Measurements from ENCODE around the gene PEX11B. TPM values are rescaled to one million over a fixed set of nuclear protein-coding genes. Genes with fewer than 3 reads are reported as not detected.

PEX11B gene
- total RNA-seq, 1 experiment from 2014 or later = 16.1 TPM

- Mint-ChIP-seq H3K4me3 (ENCODE audit: unreplicated experiment) (peak within 1 kb of the TSS; percentile 68), H3K36me3 (ENCODE audit: insufficient read depth, unreplicated experiment) (no peaks in the 10 kb centered on the region), H3K9me3 (ENCODE audit: unreplicated experiment) (no peaks in the 10 kb centered on the region), H3K4me1 (ENCODE audit: low read depth, unreplicated experiment) (peaks cover 20% of the 10 kb centered on the region), H3K27ac (ENCODE audit: unreplicated experiment) (no peak within 1 kb of the TSS), H3K27me3 (ENCODE audit: insufficient read depth, unreplicated experiment) (peaks cover 14% of the 10 kb centered on the region)
- Histone ChIP-seq H3K4me3 (ENCODE audit: low read depth, low read length) (peak within 1 kb of the TSS; percentile 46), H3K4me1 (peaks cover 21% of the 10 kb centered on the region), H3K9me3 (no peaks in the 10 kb centered on the region), H3K27me3 (replicated peaks; ENCODE audit: control insufficient read depth, insufficient read depth, low read length) (no peaks in the 10 kb centered on the region; the same call in 1 of the 2 replicates), H3K36me3 (ENCODE audit: control insufficient read depth, insufficient read depth, low read length) (no peaks in the 10 kb centered on the region)
- POLR2A ChIA-PET = interaction anchor here (0.6 to 2.4 kb wide), 5 partner anchors 31 to 98 kb away, joined by 3 to 14 read pairs (median 3); partner anchors contain the start of genes PIAS3 and RBM8A
- intact Hi-C loops (cut with micrococcal nuclease; ENCODE audit: unreplicated experiment) = no loop called here
- peak; percentile 91 to 92 for DNase-seq
- CTCF ChIA-PET = interaction anchor here (1.0 to 2.1 kb wide), 8 partner anchors 19 to 112 kb away, joined by 3 to 15 read pairs (median 4); partner anchors contain the start of genes NUDT17 and RBM8A
- TF ChIP-seq CTCF (IDR thresholded peaks at IDR 0.05; ENCODE audit: insufficient read depth in 1 of 2, low read depth in 1 of 2, low read length in 1 of 2, severe bottlenecking in 1 of 2, unreplicated experiment in 1 of 2) = no peak
- no TSS peak for BruUV-seq (replicated peaks)
Measured at GRCh38 chr1:145957443-145958319, 39.2 kb upstream of the PEX11B start, which contains the start of gene LIX1L. Gene LIX1L (minus strand): TSS chr1:145958017. CDS start chr1:145957927, 90 bp downstream.

- POLR2A ChIA-PET = interaction anchor here (2.4 kb wide), 1 partner anchor 30 kb away, joined by 14 read pairs; the partner anchor contains the start of gene RBM8A
- H3K9me3 Mint-ChIP-seq (ENCODE audit: unreplicated experiment) = no peaks in the 10 kb centered on the region
- H3K27me3 Mint-ChIP-seq (ENCODE audit: insufficient read depth, unreplicated experiment) = peaks cover 13% of the 10 kb centered on the region
- no peak for DNase-seq
- H3K4me3 ChIP-seq (ENCODE audit: low read depth, low read length) = peak overlapping the region; percentile 46
- H3K27ac Mint-ChIP-seq (ENCODE audit: unreplicated experiment) = no peak overlapping the region
- no peaks in the 10 kb centered on the region for H3K9me3 ChIP-seq
- no peaks in the 10 kb centered on the region for H3K36me3 Mint-ChIP-seq (ENCODE audit: insufficient read depth, unreplicated experiment)
- CTCF ChIA-PET = interaction anchor here (1.0 to 2.1 kb wide), 3 partner anchors 20 to 78 kb away, joined by 3 to 15 read pairs (median 5); partner anchors contain the start of gene RBM8A
- intact Hi-C loops (cut with micrococcal nuclease; ENCODE audit: unreplicated experiment) = no loop called here
- H3K4me1 ChIP-seq = peaks cover 20% of the 10 kb centered on the region
- BruUV-seq (replicated peaks) = no TSS peak
- no peaks in the 10 kb centered on the region for H3K36me3 ChIP-seq (ENCODE audit: control insufficient read depth, insufficient read depth, low read length)
- H3K27me3 ChIP-seq (replicated peaks; ENCODE audit: control insufficient read depth, insufficient read depth, low read length) = no peaks in the 10 kb centered on the region; the same call in 1 of the 2 replicates
- H3K4me3 Mint-ChIP-seq (ENCODE audit: unreplicated experiment) = peak overlapping the region; percentile 68
- TF ChIP-seq CTCF (IDR thresholded peaks at IDR 0.05; ENCODE audit: insufficient read depth in 1 of 2, low read depth in 1 of 2, low read length in 1 of 2, severe bottlenecking in 1 of 2, unreplicated experiment in 1 of 2) = no peak
- peaks cover 15% of the 10 kb centered on the region for H3K4me1 Mint-ChIP-seq (ENCODE audit: low read depth, unreplicated experiment)
Measured at GRCh38 chr1:145956781-145957442, 38.4 kb upstream of the PEX11B start.

GRCh38 chr1:145956361-145956760, 37.8 kb upstream of the PEX11B start:
- Histone ChIP-seq H3K4me1 (peaks cover 20% of the 10 kb centered on the region), H3K9me3 (no peaks in the 10 kb centered on the region), H3K27me3 (replicated peaks; ENCODE audit: control insufficient read depth, insufficient read depth, low read length) (no peaks in the 10 kb centered on the region), H3K4me3 (ENCODE audit: low read depth, low read length) (no peak overlapping the region), H3K36me3 (ENCODE audit: control insufficient read depth, insufficient read depth, low read length) (no peaks in the 10 kb centered on the region)
- Mint-ChIP-seq H3K27me3 (ENCODE audit: insufficient read depth, unreplicated experiment) (peaks cover 13% of the 10 kb centered on the region), H3K4me1 (ENCODE audit: low read depth, unreplicated experiment) (peaks cover 15% of the 10 kb centered on the region), H3K36me3 (ENCODE audit: insufficient read depth, unreplicated experiment) (no peaks in the 10 kb centered on the region), H3K27ac (ENCODE audit: unreplicated experiment) (no peak overlapping the region), H3K4me3 (ENCODE audit: unreplicated experiment) (no peak overlapping the region), H3K9me3 (ENCODE audit: unreplicated experiment) (no peaks in the 10 kb centered on the region)
- POLR2A ChIA-PET = no interaction called here
- BruUV-seq (replicated peaks) = no TSS peak
- intact Hi-C loops (cut with micrococcal nuclease; ENCODE audit: unreplicated experiment) = no loop called here
- TF ChIP-seq CTCF (IDR thresholded peaks at IDR 0.05; ENCODE audit: insufficient read depth in 1 of 2, low read depth in 1 of 2, low read length in 1 of 2, severe bottlenecking in 1 of 2, unreplicated experiment in 1 of 2) = no peak
- CTCF ChIA-PET = no interaction called here
- no peak for DNase-seq

Data from Caco-2 (cell line).